A673 (cell line): ENCODE measurements around the gene LCE1B. TPM values are rescaled to one million over a fixed set of nuclear protein-coding genes. Genes with fewer than 3 reads are reported as not detected.

ENCODE experiments used
- Bru-seq: library from RNA; stranded (reverse); fragments of 400-500 nt; gene quantifications from one replicate; lab custom pipeline; 2021; lab: Mats Ljungman, UMichigan
- BruChase-seq, 2 experiments: library from RNA; stranded (reverse); fragments of 400-500 nt; gene quantifications; one replicate each; lab custom pipeline; 2021; lab: Mats Ljungman, UMichigan
- BruUV-seq: library from RNA; stranded (reverse); fragments of 400-500 nt; replicated peaks from 2 replicates; lab custom pipeline; 2021; lab: Mats Ljungman, UMichigan
- CTCF ChIA-PET: fragments of 300-600 bp; sonication (Branson Sonifier 250); formaldehyde crosslinking; loops from one replicate; lab custom pipeline; 2022; ENCODE audit warnings: antibody characterized with exemption; lab: Charles Lee
- POLR2A ChIA-PET: fragments of 300-600 bp; sonication (Branson Sonifier 250); formaldehyde crosslinking; loops from one replicate; lab custom pipeline; 2022; ENCODE audit warnings: antibody characterized with exemption; ENCODE audit not compliant: low non-redundant PET; lab: Charles Lee
- DNase-seq: peaks from one replicate; pipeline ENCODE4 v3.0.0-alpha.2; 2015; ENCODE audit warnings: low spot score
- H3K27ac ChIP-seq: fragments of 200-600 bp; sonication (generic); 2 replicates; pipeline ENCODE4 v1.5.1; 2016; ENCODE audit warnings: mixed run types, low read depth, mild to moderate bottlenecking, mixed read lengths, antibody characterized with exemption, low read length; ENCODE audit not compliant: poor library complexity, severe bottlenecking
- H3K27me3 ChIP-seq: fragments of 200-600 bp; sonication (generic); replicated peaks from 2 replicates; pipeline ENCODE4 v1.6.1; 2017; ENCODE audit warnings: mixed run types, low read depth, mild to moderate bottlenecking, mixed read lengths, antibody characterized with exemption, low read length; ENCODE audit not compliant: insufficient read depth, poor library complexity
- H3K36me3 ChIP-seq: fragments of 200-600 bp; sonication (generic); 2 replicates; pipeline ENCODE4 v1.6.1; 2016; ENCODE audit warnings: mixed run types, mild to moderate bottlenecking, mixed read lengths, antibody characterized with exemption, low read length; ENCODE audit not compliant: insufficient read depth, poor library complexity, severe bottlenecking
- H3K4me1 ChIP-seq: fragments of 200-600 bp; sonication (generic); 2 replicates; pipeline ENCODE4 v1.6.1; 2017; ENCODE audit warnings: mixed run types, mild to moderate bottlenecking, mixed read lengths, antibody characterized with exemption, low read length; ENCODE audit not compliant: insufficient read depth, poor library complexity, severe bottlenecking
- H3K4me3 ChIP-seq: fragments of 200-600 bp; sonication (generic); 2 replicates; pipeline ENCODE4 v1.5.1; 2016; ENCODE audit warnings: low read depth, mixed run types, mild to moderate bottlenecking, mixed read lengths, low read length; ENCODE audit not compliant: poor library complexity, severe bottlenecking
- H3K9me3 ChIP-seq: fragments of 200-600 bp; sonication (generic); 2 replicates; pipeline ENCODE4 v1.6.1; 2016; ENCODE audit warnings: mixed run types, low read depth, mild to moderate bottlenecking, mixed read lengths, antibody characterized with exemption, low read length; ENCODE audit not compliant: poor library complexity, severe bottlenecking
- EZH2 ChIP-seq: fragments of 200-600 bp; sonication (generic); IDR thresholded peaks from 2 replicates; pipeline ENCODE4 v1.6.1; 2017; ENCODE audit warnings: borderline replicate concordance, low read depth, mild to moderate bottlenecking, mixed read lengths, antibody characterized with exemption, low read length; ENCODE audit not compliant: poor library complexity, severe bottlenecking
- intact Hi-C: fragments of 100-400 bp; cut with micrococcal nuclease; formaldehyde crosslinking; loops from one replicate; pipeline ENCODE4 v1.10.0; 2022; ENCODE audit not compliant: unreplicated experiment
- long read RNA-seq: library from polyadenylated mRNA; stranded (forward); transcript quantifications from one replicate; pipeline ENCODE4 v2.0.0, GENCODE V29; 2022
- total RNA-seq: library from RNA; stranded (reverse); gene quantifications from 2 replicates; pipeline ENCODE4 v1.2.3, GENCODE V29; 2021
- TF ChIP-seq, protein P1 (sequence below): fragments of 300-800, 200-600 bp; sonication (generic); conservative IDR thresholded peaks from 2 replicates; pipeline ENCODE4 v1.5.1; 2017; ENCODE audit warnings: low read depth, mild to moderate bottlenecking, antibody characterized with exemption, low read length, moderate library complexity, mixed read lengths

LCE1B gene, protein sequence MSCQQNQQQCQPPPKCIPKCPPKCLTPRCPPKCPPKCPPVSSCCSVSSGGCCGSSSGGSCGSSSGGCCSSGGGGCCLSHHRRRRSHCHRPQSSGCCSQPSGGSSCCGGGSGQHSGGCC
- not detected in 2 replicates for total RNA-seq
- not detected for Bru-seq, nascent RNA
- not detected for BruChase-seq, experiment 1, labeled RNA remaining after a 2-hour chase
- BruChase-seq, experiment 2, labeled RNA remaining after a 6-hour chase: not detected
- long read RNA-seq: 0 reads

DNA sequence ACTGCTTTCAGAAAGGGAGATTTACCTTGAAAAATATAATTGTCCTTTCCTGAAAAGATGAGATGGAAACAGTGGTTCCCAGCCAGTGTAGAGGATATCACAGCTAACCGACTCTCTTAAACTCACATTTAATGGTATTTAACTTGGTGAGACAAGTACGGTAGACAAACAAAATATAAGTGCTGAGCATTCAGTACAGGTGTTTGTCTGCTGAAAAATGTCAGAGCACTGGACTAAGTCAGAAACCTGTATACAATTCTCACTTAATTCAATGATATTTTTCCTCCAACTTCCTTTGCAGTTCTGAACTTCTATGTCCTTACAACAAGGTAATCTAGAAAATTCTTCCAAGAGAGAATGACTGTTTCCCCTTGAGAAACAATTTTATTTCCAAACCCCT, at the start of gene LCE1B:
TSS of gene LCE1B (plus strand) at position 301 of the 400 bp plus-strand sequence. CDS start 476 bp downstream, outside the sequence.
- intact Hi-C loops: no loop called here
- H3K27ac ChIP-seq: no peak within 1 kb of the TSS
- BruUV-seq: no TSS peak
- H3K9me3 ChIP-seq: no peaks in the 10 kb centered on the region
- CTCF ChIA-PET: no interaction called here
- no peaks in the 10 kb centered on the region for H3K36me3 ChIP-seq
- POLR2A ChIA-PET: no interaction called here
- DNase-seq: no peak
- H3K4me3 ChIP-seq: no peak within 1 kb of the TSS
- H3K27me3 ChIP-seq: peaks cover 22% of the 10 kb centered on the region
- no peak for TF ChIP-seq EZH2
- TF ChIP-seq, protein P1, sequence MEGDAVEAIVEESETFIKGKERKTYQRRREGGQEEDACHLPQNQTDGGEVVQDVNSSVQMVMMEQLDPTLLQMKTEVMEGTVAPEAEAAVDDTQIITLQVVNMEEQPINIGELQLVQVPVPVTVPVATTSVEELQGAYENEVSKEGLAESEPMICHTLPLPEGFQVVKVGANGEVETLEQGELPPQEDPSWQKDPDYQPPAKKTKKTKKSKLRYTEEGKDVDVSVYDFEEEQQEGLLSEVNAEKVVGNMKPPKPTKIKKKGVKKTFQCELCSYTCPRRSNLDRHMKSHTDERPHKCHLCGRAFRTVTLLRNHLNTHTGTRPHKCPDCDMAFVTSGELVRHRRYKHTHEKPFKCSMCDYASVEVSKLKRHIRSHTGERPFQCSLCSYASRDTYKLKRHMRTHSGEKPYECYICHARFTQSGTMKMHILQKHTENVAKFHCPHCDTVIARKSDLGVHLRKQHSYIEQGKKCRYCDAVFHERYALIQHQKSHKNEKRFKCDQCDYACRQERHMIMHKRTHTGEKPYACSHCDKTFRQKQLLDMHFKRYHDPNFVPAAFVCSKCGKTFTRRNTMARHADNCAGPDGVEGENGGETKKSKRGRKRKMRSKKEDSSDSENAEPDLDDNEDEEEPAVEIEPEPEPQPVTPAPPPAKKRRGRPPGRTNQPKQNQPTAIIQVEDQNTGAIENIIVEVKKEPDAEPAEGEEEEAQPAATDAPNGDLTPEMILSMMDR: no peak
- no peaks in the 10 kb centered on the region for H3K4me1 ChIP-seq

DNA sequence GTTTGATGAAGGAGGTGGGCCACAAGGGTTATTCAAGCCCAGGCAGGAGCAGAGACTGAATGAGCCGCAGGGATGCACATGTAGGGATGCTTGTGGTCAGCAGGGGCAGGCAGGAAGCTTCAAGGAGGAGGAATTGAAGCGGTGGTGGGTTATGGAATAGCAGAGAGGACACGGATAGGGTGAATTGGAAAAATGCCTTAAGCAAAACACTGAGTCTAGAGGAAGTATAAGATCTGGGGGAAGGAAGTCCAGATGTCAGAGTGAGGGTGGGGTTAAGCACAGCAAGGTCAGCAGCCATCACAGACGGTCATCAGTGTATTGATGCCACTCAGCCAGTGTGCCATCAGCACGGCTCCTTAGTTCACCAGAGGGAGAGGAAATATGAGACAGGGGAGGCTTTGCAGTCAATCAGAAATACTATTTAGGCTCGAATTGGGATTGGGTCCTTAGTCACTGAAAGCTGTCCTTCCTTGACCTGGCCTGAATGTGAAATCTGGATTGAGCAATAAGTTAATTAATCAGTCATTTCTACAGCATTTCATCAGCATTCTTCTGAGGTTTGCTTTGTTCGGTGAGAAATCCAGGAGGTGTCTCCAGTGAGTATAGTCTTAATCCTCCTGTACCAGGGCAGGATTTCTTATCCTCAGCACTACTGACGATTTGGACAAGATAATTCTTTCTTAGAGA, 42.8 kb upstream of the LCE1B start:
- intact Hi-C loops: no loop called here
- Histone ChIP-seq H3K9me3 (no peaks in the 10 kb centered on the region), H3K4me1 (no peaks in the 10 kb centered on the region), H3K36me3 (no peaks in the 10 kb centered on the region), H3K27ac (no peak overlapping the region), H3K4me3 (no peak overlapping the region), H3K27me3 (peaks cover 3% of the 10 kb centered on the region)
- TF ChIP-seq, protein P1: no peak
- no peak for TF ChIP-seq EZH2
- DNase-seq: no peak
- POLR2A ChIA-PET: no interaction called here
- CTCF ChIA-PET: no interaction called here
- BruUV-seq: no TSS peak

DNA sequence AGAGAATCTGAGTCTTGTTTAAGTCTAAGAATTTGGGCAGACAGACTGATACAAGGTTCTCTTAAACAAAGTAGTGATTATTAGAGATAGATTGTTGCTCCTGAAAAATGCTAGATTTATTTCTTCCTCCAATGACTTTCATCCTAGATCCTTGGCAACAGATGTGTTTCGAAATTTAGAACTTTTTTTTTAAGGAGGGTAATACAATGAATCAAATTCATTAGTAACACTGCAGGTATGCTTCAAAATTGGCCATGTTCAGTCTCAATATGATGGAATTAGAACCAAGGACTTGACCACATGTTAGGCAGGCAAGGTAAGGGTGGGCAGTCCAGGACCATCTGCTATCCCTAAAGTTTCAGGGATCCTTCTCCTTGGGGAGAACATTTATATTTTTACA, 41.4 kb upstream of the LCE1B start:
- intact Hi-C loops: no loop called here
- no TSS peak for BruUV-seq

More for the DNA sequence above, 41.4 kb upstream of the LCE1B start:
- CTCF ChIA-PET: no interaction called here
- H3K27me3 ChIP-seq: peaks cover 3% of the 10 kb centered on the region
- H3K4me3 ChIP-seq: no peak overlapping the region
- H3K36me3 ChIP-seq: no peaks in the 10 kb centered on the region
- no peaks in the 10 kb centered on the region for H3K9me3 ChIP-seq
- H3K4me1 ChIP-seq: no peaks in the 10 kb centered on the region
- DNase-seq: no peak
- no peak overlapping the region for H3K27ac ChIP-seq
- TF ChIP-seq, protein P1: no peak
- TF ChIP-seq EZH2: no peak
- POLR2A ChIA-PET: no interaction called here
